Measurements from ENCODE around the gene ZNF837. TPM values are rescaled to one million over a fixed set of nuclear protein-coding genes. Genes with fewer than 3 reads are reported as not detected.
"Not testable (repeated sequence)": the region's sequence is repeated elsewhere in the genome, so short reads cannot be mapped to it uniquely, and the experiment has no call there.

The ZNF837 gene
- total RNA-seq: 0.86 and 1.4 TPM in 2 replicates

- intact Hi-C loops (cut with micrococcal nuclease): loop anchor here (1.0 to 10.0 kb wide), 17 partner anchors 19 to 566 kb away; partner anchors contain the start of genes CHMP2A, ERVK3-1, MZF1 and ZBTB45
- DNase-seq (ENCODE audit: low spot score): peak; percentile 98
- Mint-ChIP-seq H3K9me3 (no peaks in the 10 kb centered on the region), H3K4me3 (peak within 1 kb of the TSS; percentile 87), H3K27ac (peak within 1 kb of the TSS; percentile 89), H3K36me3 (ENCODE audit: low read depth) (peaks cover 2% of the 10 kb centered on the region), H3K27me3 (ENCODE audit: insufficient read depth) (no peaks in the 10 kb centered on the region), H3K4me1 (ENCODE audit: low read depth) (peaks cover 22% of the 10 kb centered on the region)
Measured at GRCh38 chr19:58380662-58381459, at the start of gene ZNF837. Gene ZNF837, minus strand, starts transcription at chr19:58381030. Its CDS starts 11,698 bp downstream, at chr19:58369332.

GRCh38 chr19:58429745-58430144, 48.9 kb upstream of the ZNF837 start:
- DNase-seq (ENCODE audit: low spot score): no peak
- Mint-ChIP-seq H3K27ac (no peak overlapping the region), H3K4me1 (ENCODE audit: low read depth) (no peaks in the 10 kb centered on the region), H3K4me3 (no peak overlapping the region), H3K36me3 (ENCODE audit: low read depth) (peaks cover 27% of the 10 kb centered on the region), H3K9me3 (peaks cover 80% of the 10 kb centered on the region), H3K27me3 (ENCODE audit: insufficient read depth) (no peaks in the 10 kb centered on the region)
- intact Hi-C loops (cut with micrococcal nuclease): no loop called here

- H3K4me3 Mint-ChIP-seq: no peak overlapping the region
Measured at GRCh38 chr19:58428617-58429016, 47.8 kb upstream of the ZNF837 start.

DNA sequence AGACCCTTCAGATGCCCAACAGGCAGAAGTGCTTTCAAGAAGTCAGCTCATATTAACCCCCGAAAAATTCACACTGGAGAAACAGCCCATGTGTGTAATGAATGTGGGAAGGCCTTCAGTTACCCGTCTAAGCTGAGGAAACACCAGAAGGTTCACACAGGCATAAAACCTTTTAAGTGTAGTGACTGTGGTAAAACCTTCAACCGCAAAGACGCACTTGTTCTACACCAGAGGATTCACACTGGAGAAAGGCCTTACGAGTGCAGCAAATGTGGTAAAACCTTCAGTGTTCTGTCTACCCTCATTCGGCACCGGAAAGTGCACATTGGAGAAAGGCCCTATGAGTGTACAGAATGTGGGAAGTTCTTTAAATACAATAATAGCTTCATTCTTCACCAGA, 36.2 kb upstream of the ZNF837 start:
- H3K36me3 Mint-ChIP-seq (ENCODE audit: low read depth): peaks cover 49% of the 10 kb centered on the region
- no peak overlapping the region for H3K4me3 Mint-ChIP-seq
- H3K27me3 Mint-ChIP-seq (ENCODE audit: insufficient read depth): no peaks in the 10 kb centered on the region
- peaks cover 21% of the 10 kb centered on the region for H3K9me3 Mint-ChIP-seq
- intact Hi-C loops (cut with micrococcal nuclease): no loop called here
- DNase-seq (ENCODE audit: low spot score): no peak
- H3K4me1 Mint-ChIP-seq (ENCODE audit: low read depth): no peaks in the 10 kb centered on the region
- H3K27ac Mint-ChIP-seq: no peak overlapping the region

More at GRCh38 chr19:58428617-58429016, 47.8 kb upstream of the ZNF837 start:
- intact Hi-C loops (cut with micrococcal nuclease): no loop called here
- Mint-ChIP-seq H3K9me3 (peaks cover 74% of the 10 kb centered on the region), H3K36me3 (ENCODE audit: low read depth) (peaks cover 19% of the 10 kb centered on the region), H3K4me1 (ENCODE audit: low read depth) (no peaks in the 10 kb centered on the region), H3K27ac (no peak overlapping the region), H3K27me3 (ENCODE audit: insufficient read depth) (no peaks in the 10 kb centered on the region)
- no peak for DNase-seq (ENCODE audit: low spot score)

DNA sequence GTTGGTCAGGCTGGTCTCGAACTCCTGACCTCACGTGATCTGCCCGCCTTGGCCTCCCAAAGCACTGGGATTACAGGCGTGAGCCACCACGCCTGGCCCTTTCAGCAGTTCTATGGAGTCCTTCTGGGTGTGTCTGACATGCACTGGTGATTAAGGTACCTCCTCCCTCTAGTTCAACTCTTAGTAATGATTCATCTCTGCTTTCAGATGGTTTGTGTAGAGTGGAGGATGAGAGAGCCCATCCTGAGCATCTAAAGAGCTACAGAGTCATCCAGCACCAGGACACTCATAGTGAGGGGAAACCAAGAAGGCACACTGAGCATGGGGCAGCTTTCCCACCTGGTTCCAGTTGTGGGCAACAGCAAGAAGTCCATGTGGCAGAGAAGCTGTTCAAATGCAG, 35.8 kb upstream of the ZNF837 start:
- H3K4me1 Mint-ChIP-seq (ENCODE audit: low read depth): no peaks in the 10 kb centered on the region
- DNase-seq (ENCODE audit: low spot score): no peak
- no peaks in the 10 kb centered on the region for H3K27me3 Mint-ChIP-seq (ENCODE audit: insufficient read depth)
- peaks cover 19% of the 10 kb centered on the region for H3K9me3 Mint-ChIP-seq
- no peak overlapping the region for H3K27ac Mint-ChIP-seq
- no peak overlapping the region for H3K4me3 Mint-ChIP-seq
- intact Hi-C loops (cut with micrococcal nuclease): no loop called here
- peaks cover 47% of the 10 kb centered on the region for H3K36me3 Mint-ChIP-seq (ENCODE audit: low read depth)

GRCh38 chr19:58409010-58409790, 28.4 kb upstream of the ZNF837 start:
- intact Hi-C loops (cut with micrococcal nuclease): loop anchor here (2.0 kb wide), 2 partner anchors 46 to 594 kb away; partner anchors contain the start of genes ZNF497 and ZNF552
- peak overlapping the region; percentile 67 for H3K27ac Mint-ChIP-seq

DNA sequence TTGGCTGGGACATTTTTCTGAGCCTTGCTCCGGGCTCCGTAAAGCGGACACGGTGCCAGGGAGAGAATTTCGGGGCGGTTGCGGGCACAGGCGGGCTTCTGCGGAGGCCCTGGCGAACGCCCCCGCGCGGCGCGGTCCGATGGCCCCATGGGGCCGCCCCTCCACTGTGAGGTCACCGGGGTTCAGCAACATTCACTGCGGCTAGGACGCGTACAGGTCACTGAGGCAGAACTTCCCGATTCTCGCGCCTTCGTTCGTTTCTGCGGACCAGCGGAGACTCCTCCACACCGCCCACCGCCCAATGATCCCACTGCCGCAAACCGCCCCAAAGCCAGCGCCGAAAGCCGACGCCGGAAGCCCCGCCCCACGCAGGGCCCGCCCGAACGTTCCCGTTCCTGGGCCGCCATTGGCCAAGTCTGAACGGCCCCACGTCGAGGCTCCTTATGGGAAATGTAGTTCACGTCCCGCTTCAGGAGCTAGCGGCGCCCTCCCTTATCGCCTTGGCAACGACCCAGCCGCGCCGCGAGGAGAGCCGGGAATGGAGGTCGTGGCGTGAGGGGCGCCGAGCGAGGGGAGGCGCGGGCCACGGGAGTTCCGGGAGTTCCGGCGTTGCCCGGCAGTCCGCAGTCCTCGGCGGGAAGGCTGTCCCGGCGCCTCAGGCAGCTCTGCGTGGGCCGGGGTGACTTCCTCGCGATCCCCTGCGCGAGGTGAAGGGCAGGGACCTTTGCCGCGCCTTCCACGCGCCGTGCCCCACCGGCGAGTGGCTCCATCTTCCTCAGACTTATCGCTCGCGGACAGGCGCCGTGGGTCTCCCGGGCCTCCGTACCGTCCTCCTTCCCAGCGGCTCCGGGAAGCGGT, 27.6 kb upstream of the ZNF837 start, which contains the start of gene ZNF584:
TSS of gene ZNF584 (plus strand) at position 498 of the 858 bp plus-strand sequence. CDS start 499 bp downstream, outside the sequence.
- Mint-ChIP-seq H3K27me3 (ENCODE audit: insufficient read depth) (no peaks in the 10 kb centered on the region), H3K36me3 (ENCODE audit: low read depth) (peaks cover 5% of the 10 kb centered on the region), H3K4me1 (ENCODE audit: low read depth) (peaks cover 35% of the 10 kb centered on the region), H3K9me3 (no peaks in the 10 kb centered on the region), H3K27ac (peak within 1 kb of the TSS; percentile 98), H3K4me3 (peak within 1 kb of the TSS; percentile 84)
- intact Hi-C loops (cut with micrococcal nuclease): loop anchor here (1.0 to 2.0 kb wide), 12 partner anchors 32 to 594 kb away; partner anchors contain the start of genes ERVK3-1, UBE2M, ZNF132 and ZNF274
- peak; percentile 90 for DNase-seq (ENCODE audit: low spot score)

More at GRCh38 chr19:58409010-58409790, 28.4 kb upstream of the ZNF837 start:
- Mint-ChIP-seq H3K36me3 (ENCODE audit: low read depth) (peaks cover 5% of the 10 kb centered on the region), H3K9me3 (no peaks in the 10 kb centered on the region), H3K4me3 (peak overlapping the region; percentile 84), H3K27me3 (ENCODE audit: insufficient read depth) (no peaks in the 10 kb centered on the region), H3K4me1 (ENCODE audit: low read depth) (peaks cover 30% of the 10 kb centered on the region)
- no peak for DNase-seq (ENCODE audit: low spot score)

DNA sequence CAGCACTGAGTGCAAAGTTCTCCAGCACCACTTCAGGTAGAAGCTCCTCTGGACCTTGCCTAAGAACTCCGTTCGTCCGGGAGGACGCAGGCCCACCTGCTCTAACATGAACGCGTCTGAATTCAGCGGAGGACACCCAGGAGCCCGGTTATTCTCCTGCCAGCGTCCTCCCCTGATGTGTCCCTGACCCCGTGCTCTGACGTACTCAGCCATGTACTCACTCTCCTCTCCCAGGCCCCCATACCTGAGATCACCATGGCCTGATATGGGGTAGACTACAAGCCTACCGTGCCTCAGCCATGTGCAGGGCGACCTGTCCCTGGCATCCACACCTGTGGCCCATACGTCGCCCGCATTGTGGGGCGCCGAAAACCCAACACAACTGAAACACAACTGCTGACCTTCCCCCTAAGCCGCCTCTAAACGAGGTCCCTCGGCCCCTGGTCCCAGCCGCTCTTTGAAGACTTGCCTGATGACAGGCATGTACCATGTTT, 26.9 kb upstream of the ZNF837 start:
- Mint-ChIP-seq H3K36me3 (ENCODE audit: low read depth) (peaks cover 3% of the 10 kb centered on the region), H3K4me1 (ENCODE audit: low read depth) (peaks cover 35% of the 10 kb centered on the region), H3K9me3 (no peaks in the 10 kb centered on the region), H3K27ac (peak overlapping the region; percentile 98), H3K27me3 (ENCODE audit: insufficient read depth) (no peaks in the 10 kb centered on the region), H3K4me3 (peak overlapping the region; percentile 84)
- DNase-seq (ENCODE audit: low spot score): no peak
- intact Hi-C loops (cut with micrococcal nuclease): loop anchor here (1.0 to 2.0 kb wide), 12 partner anchors 33 to 593 kb away; partner anchors contain the start of genes ERVK3-1, UBE2M, ZNF132 and ZNF274

GRCh38 chr19:58406818-58407657, 26.2 kb upstream of the ZNF837 start:
- peaks cover 35% of the 10 kb centered on the region for H3K4me1 Mint-ChIP-seq (ENCODE audit: low read depth)
- peaks cover 3% of the 10 kb centered on the region for H3K36me3 Mint-ChIP-seq (ENCODE audit: low read depth)
- H3K27ac Mint-ChIP-seq: peak overlapping the region; percentile 98
- intact Hi-C loops (cut with micrococcal nuclease): no loop called here
- DNase-seq (ENCODE audit: low spot score): no peak
- no peaks in the 10 kb centered on the region for H3K27me3 Mint-ChIP-seq (ENCODE audit: insufficient read depth)
- H3K9me3 Mint-ChIP-seq: no peaks in the 10 kb centered on the region
- peak overlapping the region; percentile 84 for H3K4me3 Mint-ChIP-seq

GRCh38 chr19:58403920-58404478, 23.2 kb upstream of the ZNF837 start:
- H3K36me3 Mint-ChIP-seq (ENCODE audit: low read depth); intact Hi-C loops (cut with micrococcal nuclease); H3K4me3 Mint-ChIP-seq; DNase-seq (ENCODE audit: low spot score); H3K27ac Mint-ChIP-seq; H3K27me3 Mint-ChIP-seq (ENCODE audit: insufficient read depth); H3K9me3 Mint-ChIP-seq: not testable (repeated sequence)
- peaks cover 40% of the 10 kb centered on the region for H3K4me1 Mint-ChIP-seq (ENCODE audit: low read depth)

DNA sequence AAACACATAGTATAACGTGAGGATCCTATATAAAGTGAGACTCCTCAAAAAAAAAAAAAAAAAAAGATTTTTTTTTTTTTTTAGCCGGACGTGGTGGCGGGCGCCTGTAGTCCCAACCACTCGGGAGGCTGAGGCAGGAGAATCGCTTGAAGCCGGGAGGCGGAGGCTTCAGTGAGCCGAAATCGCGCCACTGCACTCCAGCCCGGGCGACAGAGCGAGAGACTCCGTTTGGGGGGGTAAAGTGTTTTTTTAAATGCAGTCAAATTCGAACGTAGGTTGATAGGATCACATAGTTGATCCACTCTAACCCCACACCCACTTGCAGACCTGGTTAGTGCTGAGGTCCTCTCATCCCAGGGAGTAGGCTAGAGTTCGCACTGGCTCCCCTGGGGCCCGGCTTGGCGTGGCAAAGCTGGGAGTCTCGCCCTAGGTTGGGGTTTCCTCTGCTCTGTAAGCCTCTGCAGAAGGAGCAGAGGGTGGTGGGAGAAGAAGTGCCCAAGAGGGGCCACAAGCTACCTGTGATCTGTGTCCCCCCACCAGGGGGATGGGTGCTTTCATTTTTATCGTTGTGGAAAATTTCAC, 21.1 kb upstream of the ZNF837 start:
- Mint-ChIP-seq H3K27ac (no peak overlapping the region), H3K27me3 (ENCODE audit: insufficient read depth) (peaks cover 4% of the 10 kb centered on the region), H3K9me3 (no peaks in the 10 kb centered on the region), H3K4me3 (peak overlapping the region; percentile 86), H3K36me3 (ENCODE audit: low read depth) (peaks cover 3% of the 10 kb centered on the region), H3K4me1 (ENCODE audit: low read depth) (peaks cover 29% of the 10 kb centered on the region)
- intact Hi-C loops (cut with micrococcal nuclease): loop anchor here (1.0 to 2.0 kb wide), 15 partner anchors 15 to 991 kb away; partner anchors contain the start of genes MZF1, RPS5, ZNF132 and ZNF17
- DNase-seq (ENCODE audit: low spot score): no peak
